ENCODE results near the gene ACAT1.
"Not testable (repeated sequence)": the region's sequence is repeated elsewhere in the genome, so short reads cannot be mapped to it uniquely, and the experiment has no call there.

Gene ACAT1

DNA sequence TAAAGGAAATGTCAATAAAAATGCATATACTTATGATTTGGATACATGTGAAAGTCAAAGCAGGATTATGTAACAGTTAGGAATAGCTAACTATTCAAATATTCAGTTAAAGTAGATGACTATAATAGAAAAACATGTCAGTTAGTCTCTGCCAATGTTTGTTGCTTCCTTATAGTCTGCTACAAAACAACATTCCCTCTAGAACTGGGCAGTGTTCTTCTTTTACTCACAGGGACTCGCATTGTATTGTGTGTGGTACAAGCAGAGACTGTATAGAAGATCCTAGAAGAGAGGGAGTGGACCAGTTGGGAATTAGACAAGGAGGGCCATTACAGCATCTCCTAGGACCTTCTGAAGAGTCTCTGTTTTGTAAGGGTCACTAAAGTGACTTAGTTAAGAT, 10.6 kb downstream of the ACAT1 start:
- Mint-ChIP-seq H3K27ac (peak overlapping the region in 1 of 2 donors; percentile 88), H3K9me3 (no peaks in the 10 kb centered on the region), H3K4me3 (no peak overlapping the region), H3K27me3 (no peaks in the 10 kb centered on the region), H3K4me1 (peaks cover 16% of the 10 kb centered on the region)
- DNase-seq: no peak
- no peak for ATAC-seq

DNA sequence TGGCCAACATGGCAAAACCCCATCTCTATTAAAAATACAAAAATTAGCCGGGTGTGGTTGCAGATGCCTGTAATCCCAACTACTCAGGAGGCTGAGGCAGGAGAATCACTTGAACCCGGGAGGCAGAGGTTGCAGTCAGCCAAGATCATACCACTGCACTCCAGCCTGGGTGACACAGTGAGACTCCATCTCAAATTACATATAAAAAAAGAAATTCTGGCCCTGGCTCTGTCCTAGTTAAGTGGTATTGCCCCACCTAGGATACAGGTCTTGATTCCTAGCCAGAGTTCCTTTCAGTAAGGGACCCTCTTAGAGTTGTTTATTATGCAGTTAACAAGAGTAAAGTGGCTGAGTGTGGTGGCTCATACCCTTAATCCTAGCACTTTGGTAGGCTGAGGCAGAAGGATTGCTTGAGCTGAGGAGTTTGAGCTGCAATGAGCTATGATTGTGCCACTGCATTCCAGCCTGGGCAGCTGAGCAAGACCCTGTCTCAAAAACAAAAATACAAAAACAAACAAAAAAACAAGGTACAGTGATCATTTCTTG, 11.7 kb downstream of the ACAT1 start:
- not testable (repeated sequence) for H3K9me3 Mint-ChIP-seq, H3K27me3 Mint-ChIP-seq, H3K4me3 Mint-ChIP-seq, DNase-seq, ATAC-seq
- Mint-ChIP-seq H3K27ac (peak overlapping the region in 1 of 2 donors; percentile 54), H3K4me1 (peaks cover 22% of the 10 kb centered on the region)

DNA sequence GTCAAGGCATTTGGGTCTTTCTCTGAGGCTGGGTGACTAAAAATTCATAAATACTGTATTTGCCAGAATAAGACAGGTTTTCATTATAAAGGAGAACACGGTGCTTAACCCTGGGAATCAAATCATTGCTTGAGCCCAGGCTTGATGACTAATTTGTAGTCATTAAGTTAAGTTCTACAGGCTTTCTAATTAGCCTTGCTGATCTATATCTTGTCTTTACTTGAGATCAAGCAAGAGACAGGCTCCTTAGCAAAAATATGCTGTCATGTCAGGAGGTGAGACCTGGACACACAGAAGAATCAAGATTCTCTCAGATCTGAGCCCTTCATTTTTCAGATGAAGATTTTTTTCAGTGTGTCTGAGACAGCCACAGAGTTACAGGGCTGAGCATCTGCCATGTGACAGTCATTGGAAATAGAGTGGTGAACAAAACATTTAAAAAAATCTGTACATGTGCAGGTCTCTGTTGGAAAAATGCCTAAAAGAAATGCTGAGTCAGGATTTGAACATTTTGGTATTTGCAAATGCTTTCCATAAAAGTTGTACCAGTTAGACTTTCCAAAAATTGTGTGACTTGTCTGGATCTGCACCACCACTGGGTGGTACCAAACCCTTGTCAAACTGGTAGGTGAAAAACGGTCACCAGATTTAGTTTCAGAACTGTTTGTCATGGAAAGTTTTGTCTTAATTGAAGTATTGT, 14.6 kb downstream of the ACAT1 start:
- Mint-ChIP-seq H3K9me3 (no peaks in the 10 kb centered on the region), H3K27me3 (no peaks in the 10 kb centered on the region), H3K4me3 (no peak overlapping the region), H3K27ac (peak overlapping the region in 1 of 2 donors; percentile 14), H3K4me1 (peaks cover 28% of the 10 kb centered on the region)
- ATAC-seq: peak; percentile 79
- peak; percentile 21 to 27 for DNase-seq

DNA sequence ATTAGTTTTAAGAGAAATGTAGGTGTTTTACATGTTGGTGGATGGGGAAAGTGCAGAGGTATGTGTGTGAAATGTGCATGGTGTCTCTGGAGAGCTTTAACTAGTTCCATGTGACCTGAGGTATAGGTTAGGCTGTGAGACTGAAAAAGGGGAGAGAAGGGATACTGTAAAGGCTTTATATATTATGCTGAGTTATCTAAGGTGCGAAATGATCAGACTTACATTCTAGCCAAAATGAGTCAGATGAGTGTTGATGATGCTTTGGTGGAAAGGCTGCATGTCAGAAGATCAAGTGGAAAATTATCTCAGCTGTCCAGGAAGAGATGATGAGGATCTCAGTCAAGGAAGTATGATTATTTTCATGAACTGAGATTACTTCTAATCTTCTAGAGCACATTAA, 15.8 kb downstream of the ACAT1 start:
- no peaks in the 10 kb centered on the region for H3K27me3 Mint-ChIP-seq
- peak; percentile 62 for ATAC-seq
- peak overlapping the region in 1 of 2 donors; percentile 19 for H3K27ac Mint-ChIP-seq
- no peaks in the 10 kb centered on the region for H3K9me3 Mint-ChIP-seq
- DNase-seq: no peak
- H3K4me1 Mint-ChIP-seq: peaks cover 28% of the 10 kb centered on the region
- no peak overlapping the region for H3K4me3 Mint-ChIP-seq

- no peak for ATAC-seq
- Mint-ChIP-seq H3K4me1 (peaks cover 27% of the 10 kb centered on the region), H3K4me3 (no peak overlapping the region), H3K27me3 (no peaks in the 10 kb centered on the region), H3K27ac (no peak overlapping the region), H3K9me3 (no peaks in the 10 kb centered on the region)
- no peak for DNase-seq
Observed at GRCh38 chr11:108142304-108142703, 20.9 kb downstream of the ACAT1 start.

- H3K4me3 Mint-ChIP-seq: no peak overlapping the region
- no peak for ATAC-seq
Observed at GRCh38 chr11:108144615-108145014, 23.2 kb downstream of the ACAT1 start.

DNA sequence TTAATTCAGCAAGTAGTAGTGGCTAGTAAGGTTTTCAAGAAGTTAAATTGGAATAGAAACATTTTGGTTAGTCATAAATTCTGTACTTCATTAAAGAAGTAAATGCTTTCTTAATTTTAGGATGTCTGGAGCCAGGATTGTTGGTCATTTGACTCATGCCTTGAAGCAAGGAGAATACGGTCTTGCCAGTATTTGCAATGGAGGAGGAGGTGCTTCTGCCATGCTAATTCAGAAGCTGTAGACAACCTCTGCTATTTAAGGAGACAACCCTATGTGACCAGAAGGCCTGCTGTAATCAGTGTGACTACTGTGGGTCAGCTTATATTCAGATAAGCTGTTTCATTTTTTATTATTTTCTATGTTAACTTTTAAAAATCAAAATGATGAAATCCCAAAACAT, 25.8 kb downstream of the ACAT1 start:
- Mint-ChIP-seq H3K9me3 (no peaks in the 10 kb centered on the region), H3K4me1 (peaks cover 18% of the 10 kb centered on the region), H3K4me3 (no peak overlapping the region), H3K27me3 (no peaks in the 10 kb centered on the region), H3K27ac (no peak overlapping the region)
- DNase-seq (no peak), ATAC-seq (no peak)

More at GRCh38 chr11:108144615-108145014, 23.2 kb downstream of the ACAT1 start:
- Mint-ChIP-seq H3K27me3 (no peaks in the 10 kb centered on the region), H3K27ac (peak overlapping the region; percentile 69 to 73), H3K9me3 (no peaks in the 10 kb centered on the region), H3K4me1 (peaks cover 18% of the 10 kb centered on the region)
- DNase-seq: no peak

DNA sequence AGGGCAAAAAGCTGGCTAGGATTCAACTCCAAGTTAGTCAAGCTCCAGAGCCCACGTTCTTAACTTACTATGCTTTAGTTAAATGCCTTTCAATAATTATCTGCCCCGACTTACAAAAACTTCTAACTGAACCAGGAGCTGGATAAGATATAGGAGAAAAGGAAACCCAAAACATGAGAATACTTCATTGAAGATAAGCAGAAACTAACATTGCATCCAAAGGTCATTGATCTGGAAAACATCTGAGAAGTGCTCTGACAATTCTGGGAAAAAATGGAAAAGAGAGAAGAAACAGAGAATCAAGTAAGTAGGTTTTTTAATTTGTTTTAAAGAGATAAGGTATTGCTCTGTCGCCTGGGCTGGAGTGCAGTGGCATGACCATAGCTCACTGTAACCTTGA, 27.2 kb downstream of the ACAT1 start:
- no peaks in the 10 kb centered on the region for H3K9me3 Mint-ChIP-seq
- H3K27me3 Mint-ChIP-seq: no peaks in the 10 kb centered on the region
- H3K4me1 Mint-ChIP-seq: peaks cover 18% of the 10 kb centered on the region
- no peak overlapping the region for H3K4me3 Mint-ChIP-seq
- no peak for DNase-seq
- no peak overlapping the region for H3K27ac Mint-ChIP-seq
- no peak for ATAC-seq

GRCh38 chr11:108154591-108154990, 33.2 kb downstream of the ACAT1 start:
- no peak overlapping the region for H3K27ac Mint-ChIP-seq
- no peak for ATAC-seq
- no peaks in the 10 kb centered on the region for H3K9me3 Mint-ChIP-seq
- H3K4me3 Mint-ChIP-seq: no peak overlapping the region
- DNase-seq: no peak
- no peaks in the 10 kb centered on the region for H3K4me1 Mint-ChIP-seq
- H3K27me3 Mint-ChIP-seq: no peaks in the 10 kb centered on the region

- peak overlapping the region in 1 of 2 donors; percentile 81 for H3K27ac Mint-ChIP-seq
- peaks cover 14% of the 10 kb centered on the region for H3K4me1 Mint-ChIP-seq
- peak; percentile 69 for ATAC-seq
- H3K27me3 Mint-ChIP-seq: no peaks in the 10 kb centered on the region
- DNase-seq: no peak
- no peak overlapping the region for H3K4me3 Mint-ChIP-seq
- H3K9me3 Mint-ChIP-seq: no peaks in the 10 kb centered on the region
Observed at GRCh38 chr11:108160970-108161566, 39.7 kb downstream of the ACAT1 start.

- H3K4me3 Mint-ChIP-seq, H3K9me3 Mint-ChIP-seq, ATAC-seq, H3K27ac Mint-ChIP-seq, H3K27me3 Mint-ChIP-seq, DNase-seq: not testable (repeated sequence)
- H3K4me1 Mint-ChIP-seq: peaks cover 23% of the 10 kb centered on the region
Observed at GRCh38 chr11:108162878-108163277, 41.5 kb downstream of the ACAT1 start.

GRCh38 chr11:108167624-108168023, 46.3 kb downstream of the ACAT1 start:
- DNase-seq (no peak), ATAC-seq (no peak)
- peak overlapping the region; percentile 22 to 86 for H3K27ac Mint-ChIP-seq
- H3K4me3 Mint-ChIP-seq: peak overlapping the region in 1 of 2 donors; percentile 26
- no peaks in the 10 kb centered on the region for H3K27me3 Mint-ChIP-seq
- peaks cover 50% of the 10 kb centered on the region for H3K4me1 Mint-ChIP-seq
- H3K9me3 Mint-ChIP-seq: no peaks in the 10 kb centered on the region

GRCh38 chr11:108170184-108170583, 48.8 kb downstream of the ACAT1 start:
- H3K9me3 Mint-ChIP-seq: no peaks in the 10 kb centered on the region
- no peaks in the 10 kb centered on the region for H3K27me3 Mint-ChIP-seq
- H3K4me3 Mint-ChIP-seq: peak overlapping the region; percentile 42 to 61
- peaks cover 52% of the 10 kb centered on the region for H3K4me1 Mint-ChIP-seq
- ATAC-seq (peak; percentile 77), DNase-seq (no peak)
- peak overlapping the region; percentile 30 to 77 for H3K27ac Mint-ChIP-seq

DNA sequence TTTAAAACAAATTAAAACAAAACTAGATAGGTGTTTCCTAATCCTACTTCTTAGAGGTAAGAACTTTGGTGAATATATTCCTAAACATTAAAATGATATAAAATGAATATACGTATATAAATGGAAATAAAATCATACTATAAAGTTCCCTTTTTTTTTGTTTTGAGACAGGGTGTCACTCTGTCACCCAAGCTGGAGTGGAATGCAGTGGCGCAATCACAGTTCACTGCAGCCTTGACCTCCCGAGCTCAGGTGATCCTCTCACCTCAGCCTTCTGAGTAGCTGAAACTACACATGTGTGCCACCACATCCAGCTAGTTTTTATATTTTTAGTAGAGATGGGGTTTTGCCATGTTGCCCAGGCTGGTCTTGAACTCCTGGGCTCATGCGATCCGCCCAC, 56.2 kb downstream of the ACAT1 start:
- peak overlapping the region in 1 of 2 donors; percentile 59 for H3K27ac Mint-ChIP-seq
- H3K27me3 Mint-ChIP-seq: no peaks in the 10 kb centered on the region
- H3K4me3 Mint-ChIP-seq: no peak overlapping the region
- H3K4me1 Mint-ChIP-seq: peaks cover 6% of the 10 kb centered on the region
- no peak for DNase-seq
- no peak for ATAC-seq
- H3K9me3 Mint-ChIP-seq: no peaks in the 10 kb centered on the region

- no peak for DNase-seq
- no peak for ATAC-seq
- H3K27me3 Mint-ChIP-seq: no peaks in the 10 kb centered on the region
- H3K4me1 Mint-ChIP-seq: peaks cover 13% of the 10 kb centered on the region
- no peak overlapping the region for H3K4me3 Mint-ChIP-seq
- peak overlapping the region in 1 of 2 donors; percentile 42 for H3K27ac Mint-ChIP-seq
- H3K9me3 Mint-ChIP-seq: no peaks in the 10 kb centered on the region
Observed at GRCh38 chr11:108193725-108194124, 72.4 kb downstream of the ACAT1 start.

GRCh38 chr11:108196901-108197300, 75.5 kb downstream of the ACAT1 start:
- H3K4me3 Mint-ChIP-seq: peak overlapping the region in 1 of 2 donors; percentile 19
- DNase-seq: no peak
- H3K27ac Mint-ChIP-seq: peak overlapping the region in 1 of 2 donors; percentile 25
- no peak for ATAC-seq
- no peaks in the 10 kb centered on the region for H3K27me3 Mint-ChIP-seq
- H3K4me1 Mint-ChIP-seq: peaks cover 45% of the 10 kb centered on the region
- H3K9me3 Mint-ChIP-seq: no peaks in the 10 kb centered on the region
